H1 (cell line): ENCODE measurements around the gene AXIN2. TPM values are rescaled to one million over a fixed set of nuclear protein-coding genes. Genes with fewer than 3 reads are reported as not detected.

Experiments used
- KDM1A ChIP-seq: fragments of 200-600, 300-600 bp; sonication (generic); IDR thresholded peaks from 2 replicates; pipeline ENCODE4 v1.7.1; 2016; ENCODE audit warnings: mild to moderate bottlenecking, low read length, borderline replicate concordance
- KDM4A ChIP-seq: IDR thresholded peaks from one replicate; pipeline ENCODE4 v1.7.1; 2012; ENCODE audit warnings: low read depth, mild to moderate bottlenecking, moderate library complexity, low read length, inconsistent platforms; ENCODE audit not compliant: severe bottlenecking
- POLR2AphosphoS5 ChIP-seq: IDR thresholded peaks from 2 replicates; pipeline ENCODE4 v1.6.1; 2011; ENCODE audit warnings: low read depth, low read length
- RAD21 ChIP-seq, 2 experiments: IDR thresholded peaks in 1 of 2; conservative IDR thresholded peaks in 1 of 2; 2 replicates each; pipeline ENCODE4 v1.6.1; 2011; ENCODE audit warnings: low read depth in 2 of 2, low read length in 2 of 2, improper control_type of control experiment in 1 of 2, inconsistent platforms in 1 of 2, mild to moderate bottlenecking in 1 of 2, moderate library complexity in 1 of 2
- polyA plus RNA-seq, 7 experiments: library from polyadenylated mRNA; depleted of rRNA in 3 of 7; stranded (reverse) in 5 of 7; unstranded in 2 of 7; fragments of >200 nt in 5 of 7; fragments of 200-250 nt in 2 of 7; gene quantifications; 1 replicate in 5 of 7; 2 replicates in 1 of 7; 4 replicates in 1 of 7; pipeline versions ENCODE4 v1.2.1 to v1.2.3, GENCODE V29; 2011 to 2013; ENCODE audit warnings: missing spikeins in 2 of 7, mixed read lengths in 2 of 7
- total RNA-seq: library from RNA; stranded (reverse); fragmentation: NEBNext Ultra II Directional; extraction: Animal tissue kit (Norgen Biotek cat#: 25700); gene quantifications from 2 replicates; pipeline ENCODE4 v1.2.1, GENCODE V29; 2021

Gene AXIN2
- total and polyA plus RNA-seq, 2 of the 8 experiments (the other 6 are each of a cell fraction or from before 2014, with no cell fraction given), result 17.7 to 33.4 TPM

GRCh38 chr17:65503557-65503956 lies 57.9 kb downstream of the AXIN2 start (continued):
- TF ChIP-seq RAD21 (IDR thresholded peaks at IDR 0.05 in 1 of 2, conservative IDR thresholded peaks at IDR 0.05 in 1 of 2; ENCODE audit: low read depth in 2 of 2, low read length in 2 of 2) (no peak), KDM1A (no peak), POLR2AphosphoS5 (no peak), KDM4A (no peak)
